GM19372 (cell line): ENCODE data around the gene HIVEP2.

Experiments
- ATAC-seq: cut with Tn5 transposase; IDR thresholded peaks from one replicate; pipeline ENCODE4 v1.9.1; 2021; ENCODE audit warnings: mild to moderate bottlenecking, low read depth, moderate library complexity; ENCODE audit not compliant: unreplicated experiment

HIVEP2 gene

GRCh38 chr6:142845624-142846458, 99.1 kb downstream of the HIVEP2 start:
- no peak for ATAC-seq

DNA sequence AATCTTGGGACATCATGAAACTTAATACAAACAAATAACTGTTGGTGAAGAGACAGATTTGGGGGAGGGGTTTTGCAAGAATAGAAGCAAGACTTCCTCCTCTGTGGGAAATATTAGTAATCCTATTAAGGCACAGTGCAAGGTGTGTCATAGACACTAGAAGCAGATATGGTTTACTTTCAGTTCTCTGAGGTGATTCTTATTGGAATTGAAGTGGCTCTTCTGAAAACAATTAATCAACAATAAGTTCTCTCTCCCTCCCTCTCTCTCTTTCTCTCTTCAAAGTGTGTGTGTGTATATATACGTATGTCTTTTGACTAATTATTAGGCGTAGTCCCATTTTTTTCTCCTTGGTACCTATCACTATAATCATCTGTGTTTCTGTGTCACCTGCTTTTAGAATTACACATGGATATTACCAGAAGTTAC, 99.8 kb downstream of the HIVEP2 start:
- peak; percentile 29 for ATAC-seq

DNA sequence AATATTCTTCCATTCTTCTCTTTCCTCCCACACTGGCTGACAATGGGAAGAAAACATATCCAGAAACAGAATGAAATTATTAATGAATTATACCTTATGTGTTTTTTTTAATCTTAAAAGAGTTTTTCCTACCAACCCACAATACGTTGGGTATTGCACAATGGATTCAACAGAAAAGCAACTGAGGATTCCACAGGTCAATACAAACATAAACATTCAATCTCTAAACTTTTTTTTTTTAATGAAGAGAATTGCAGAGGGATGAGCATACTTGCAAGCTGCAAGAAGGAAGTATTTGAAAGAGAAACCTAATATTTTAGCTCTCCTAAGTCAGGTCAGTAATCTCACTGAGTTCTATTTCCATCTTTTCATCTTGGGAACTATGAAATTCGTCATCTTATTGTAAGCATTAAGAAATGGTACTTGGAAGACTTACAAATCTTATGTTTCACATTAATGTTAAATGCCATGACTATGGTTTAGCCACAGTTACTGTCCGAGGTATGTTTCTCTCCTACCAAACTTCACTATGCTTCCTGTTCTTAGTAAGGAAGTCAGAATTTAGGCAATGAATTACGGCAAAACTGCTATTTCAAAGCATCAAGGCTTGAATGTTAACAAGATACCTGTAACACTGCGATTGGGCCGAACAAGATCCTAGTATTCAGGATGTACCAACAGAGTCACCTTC, 100.8 kb downstream of the HIVEP2 start:
- no peak for ATAC-seq

- no peak for ATAC-seq
These were observed 101.6 kb downstream of the HIVEP2 start for GRCh38 chr6:142843361-142843760.

GRCh38 chr6:142842418-142843261, 102.3 kb downstream of the HIVEP2 start:
- peak; percentile 50 for ATAC-seq

DNA sequence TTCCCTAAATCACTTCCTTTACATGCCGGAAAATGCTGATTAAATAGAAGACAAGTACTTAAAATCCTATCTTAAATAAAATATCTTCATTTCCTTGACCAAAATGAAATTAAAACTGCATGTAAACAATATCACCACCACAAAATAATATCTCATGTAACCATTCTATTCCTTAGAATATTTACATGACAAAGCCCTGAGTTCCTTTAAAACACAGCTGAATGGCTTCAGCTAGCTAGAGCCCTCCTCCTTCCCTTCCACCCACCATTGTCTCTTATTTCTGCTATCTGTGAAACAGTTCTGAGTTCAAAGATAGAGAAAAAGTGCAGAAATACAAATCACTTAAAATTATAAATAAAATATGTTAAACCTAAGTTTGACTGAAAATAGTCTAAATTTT, 103.1 kb downstream of the HIVEP2 start:
- ATAC-seq: no peak

DNA sequence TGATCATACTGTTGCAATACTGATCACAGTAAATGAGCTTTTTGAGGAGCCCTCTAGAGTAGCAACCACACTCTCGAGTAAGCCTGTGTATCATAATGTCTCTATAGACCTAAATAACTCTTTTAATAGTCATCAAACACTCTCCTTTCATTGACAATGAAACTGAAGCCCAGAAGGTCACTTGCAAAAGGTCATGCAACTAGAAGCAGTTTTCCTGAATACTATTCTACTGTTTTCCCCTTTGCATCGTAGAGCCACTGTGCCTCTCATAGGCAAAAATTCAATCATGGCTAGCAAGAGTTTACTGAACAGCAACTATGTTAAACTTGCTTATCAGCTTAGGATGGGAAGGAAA, 105.3 kb downstream of the HIVEP2 start:
- no peak for ATAC-seq

DNA sequence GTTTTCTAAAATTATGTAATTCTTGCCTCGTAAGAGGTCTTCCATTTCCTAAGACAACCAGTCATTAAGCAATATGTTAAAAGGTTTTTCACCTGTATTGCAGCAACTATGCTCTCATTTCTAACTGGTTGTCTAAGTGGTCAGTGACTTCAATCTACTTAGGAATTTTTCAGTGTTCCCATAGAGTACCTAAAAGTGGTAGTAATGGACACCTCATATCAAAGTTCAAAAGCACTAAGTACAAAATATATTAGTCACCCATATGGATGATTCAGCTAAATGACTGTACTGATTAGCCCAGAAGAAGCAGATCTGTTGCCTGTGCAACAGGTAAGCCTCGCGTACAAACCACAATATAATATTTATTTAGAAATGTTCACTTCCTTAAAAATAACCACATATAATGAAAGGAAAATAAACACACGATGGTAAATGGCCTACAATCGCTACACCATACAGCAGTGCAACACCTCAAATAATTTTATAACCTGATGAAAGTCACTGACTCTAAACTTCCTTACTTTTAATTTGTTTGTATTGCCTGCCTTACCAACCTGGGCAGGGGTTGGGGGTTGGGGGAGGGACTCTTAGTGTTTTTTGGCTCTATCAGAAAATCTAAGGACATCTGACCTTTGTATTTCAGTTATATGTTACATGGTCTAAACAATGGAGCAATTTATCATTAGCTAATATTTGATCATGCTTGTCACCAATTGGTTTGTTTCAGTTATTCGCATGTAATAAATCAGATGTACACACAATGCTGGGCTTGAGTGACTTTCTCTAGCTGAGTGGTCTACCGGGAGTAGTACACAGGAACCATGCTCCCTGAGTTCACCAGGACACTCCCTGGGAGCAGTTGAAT, 105.9 kb downstream of the HIVEP2 start:
- ATAC-seq: no peak

DNA sequence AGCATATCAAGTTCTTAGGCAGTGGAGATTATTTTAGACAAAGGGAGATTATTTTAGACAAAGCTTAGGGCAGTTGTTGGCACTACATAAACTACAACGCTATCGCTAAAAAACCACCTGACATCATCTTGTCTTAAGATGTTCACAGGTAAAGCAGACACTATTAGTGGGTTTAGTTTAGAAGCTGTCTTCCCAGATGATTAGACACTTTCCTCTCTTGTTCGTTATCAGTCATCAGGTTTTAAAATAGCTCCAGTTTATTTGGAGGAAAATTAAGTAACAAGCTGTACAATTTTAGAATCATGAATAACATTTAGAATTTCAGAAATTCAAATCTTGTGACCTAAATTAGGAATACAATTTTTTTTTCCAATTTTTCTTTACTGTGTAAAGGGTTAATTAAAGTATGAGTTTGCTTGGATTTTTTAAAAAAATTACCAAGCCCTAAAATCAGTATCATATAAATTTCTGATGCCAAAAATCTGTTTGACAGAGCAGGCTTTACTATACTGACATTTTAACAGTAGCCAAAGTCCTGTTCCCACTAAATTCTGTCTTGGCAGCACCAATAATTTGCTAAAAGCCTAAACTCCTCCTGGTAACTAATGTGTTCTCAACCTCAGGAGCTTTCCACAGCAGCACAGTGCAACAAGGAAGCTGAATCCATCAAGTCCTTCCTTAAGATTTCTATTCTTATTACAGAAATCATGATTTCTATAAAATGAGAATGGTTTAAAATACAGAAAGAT, 109.0 kb downstream of the HIVEP2 start:
- no peak for ATAC-seq

GRCh38 chr6:142834853-142835252, 110.1 kb downstream of the HIVEP2 start:
- no peak for ATAC-seq

DNA sequence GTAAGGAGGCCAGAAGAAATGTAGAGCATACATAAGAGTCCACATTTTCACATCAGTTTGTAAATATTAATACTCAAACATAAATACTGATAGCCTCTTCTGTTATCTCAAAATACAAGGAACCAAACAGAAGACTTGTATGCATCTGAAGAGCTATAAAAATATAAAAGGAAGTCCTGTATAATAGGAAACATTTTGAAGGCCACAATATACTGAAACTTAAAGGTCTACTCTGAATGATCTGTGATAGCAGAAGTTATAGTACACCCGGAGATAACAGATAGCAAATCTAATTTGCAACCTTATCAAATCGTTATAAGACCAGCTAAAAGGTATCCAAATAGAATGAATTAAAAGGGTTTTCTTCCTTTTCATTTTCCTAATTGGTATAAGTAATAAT, 111.2 kb downstream of the HIVEP2 start:
- no peak for ATAC-seq

- ATAC-seq: no peak
These were observed 111.9 kb downstream of the HIVEP2 start for GRCh38 chr6:142833054-142833453.

DNA sequence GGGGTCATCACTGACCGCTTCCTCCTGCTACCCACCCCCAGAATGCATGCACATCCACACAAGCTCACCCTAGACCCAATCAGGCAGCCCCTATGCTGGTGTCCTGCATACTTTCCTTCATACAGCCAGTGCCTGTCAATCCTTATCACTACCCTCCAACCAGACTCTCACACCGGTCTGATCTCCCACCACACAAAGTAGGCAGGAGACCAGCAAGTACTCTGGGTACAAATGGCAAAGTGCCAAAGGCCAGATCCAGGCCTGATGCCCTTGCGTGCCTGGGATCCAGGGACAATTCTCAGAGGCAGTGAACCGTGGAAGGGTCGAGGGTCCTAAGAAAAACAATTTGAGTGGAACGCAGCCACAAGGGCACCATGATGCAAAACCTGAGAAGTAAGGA, 114.2 kb downstream of the HIVEP2 start:
- no peak for ATAC-seq

- ATAC-seq: no peak
These were observed 114.8 kb downstream of the HIVEP2 start for GRCh38 chr6:142830116-142830710.

GRCh38 chr6:142829556-142829955, 115.4 kb downstream of the HIVEP2 start:
- no peak for ATAC-seq

GRCh38 chr6:142827991-142828390, 117.0 kb downstream of the HIVEP2 start:
- no peak for ATAC-seq

GRCh38 chr6:142827369-142827768, 117.6 kb downstream of the HIVEP2 start:
- ATAC-seq: no peak

DNA sequence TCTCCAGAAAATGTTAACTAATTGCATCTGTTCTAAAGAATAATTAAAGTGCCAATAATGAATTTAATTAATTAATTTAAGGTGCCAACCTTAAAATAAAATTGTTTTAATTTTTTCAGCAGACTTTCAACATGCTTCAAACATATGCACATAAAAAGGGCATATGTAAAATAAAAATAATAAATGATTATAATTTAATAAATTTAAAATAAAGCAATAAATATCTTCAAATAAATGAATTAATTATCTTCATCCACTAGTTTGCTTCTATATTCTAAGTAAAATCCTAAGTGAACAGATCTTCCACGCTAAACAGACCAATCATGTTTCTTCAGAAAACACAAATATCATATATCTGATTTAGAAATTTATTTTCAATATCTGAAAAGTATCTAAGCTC, 119.2 kb downstream of the HIVEP2 start:
- ATAC-seq: no peak

- no peak for ATAC-seq
These were observed 120.5 kb downstream of the HIVEP2 start for GRCh38 chr6:142824426-142824825.
